Neural cell (in vitro differentiated cells): ENCODE results near the gene SLC15A5.

ENCODE experiments used
- EP300 ChIP-seq: fragments of 450-650 bp; conservative IDR thresholded peaks from 2 replicates; pipeline ENCODE4 v1.6.1; 2014; ENCODE audit warnings: antibody characterized with exemption, mild to moderate bottlenecking, moderate library complexity; ENCODE audit not compliant: poor library complexity, severe bottlenecking
- TAF1 ChIP-seq: IDR thresholded peaks from 2 replicates; pipeline ENCODE4 v1.6.1; 2012; ENCODE audit warnings: low read depth
- TF ChIP-seq, protein P1 (sequence below): fragments of 450-650 bp; IDR thresholded peaks from 2 replicates; pipeline ENCODE4 v1.5.1; 2014; ENCODE audit warnings: antibody characterized with exemption, mild to moderate bottlenecking, moderate library complexity; ENCODE audit not compliant: poor library complexity, severe bottlenecking

DNA sequence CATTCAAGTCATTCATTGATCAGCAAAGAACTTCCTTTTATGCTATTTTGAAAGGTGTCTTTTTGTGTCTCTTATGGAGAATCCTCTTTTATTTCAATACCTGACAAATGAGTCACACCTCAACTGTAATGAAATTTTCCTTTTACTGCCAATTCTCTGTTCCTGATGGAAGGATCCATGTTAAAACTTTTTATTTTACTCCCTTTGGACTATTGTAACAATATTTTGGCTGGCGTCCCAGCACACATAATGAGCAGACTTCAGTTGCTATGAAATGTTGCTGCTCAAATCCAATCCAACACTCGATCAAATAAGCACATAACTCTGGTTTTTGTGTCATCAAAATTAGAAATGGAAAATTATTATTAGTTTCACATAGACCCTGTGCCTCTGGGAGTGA lies 21.9 kb upstream of the SLC15A5 start:
- TF ChIP-seq EP300 (no peak), TAF1 (no peak)
- TF ChIP-seq, protein P1, sequence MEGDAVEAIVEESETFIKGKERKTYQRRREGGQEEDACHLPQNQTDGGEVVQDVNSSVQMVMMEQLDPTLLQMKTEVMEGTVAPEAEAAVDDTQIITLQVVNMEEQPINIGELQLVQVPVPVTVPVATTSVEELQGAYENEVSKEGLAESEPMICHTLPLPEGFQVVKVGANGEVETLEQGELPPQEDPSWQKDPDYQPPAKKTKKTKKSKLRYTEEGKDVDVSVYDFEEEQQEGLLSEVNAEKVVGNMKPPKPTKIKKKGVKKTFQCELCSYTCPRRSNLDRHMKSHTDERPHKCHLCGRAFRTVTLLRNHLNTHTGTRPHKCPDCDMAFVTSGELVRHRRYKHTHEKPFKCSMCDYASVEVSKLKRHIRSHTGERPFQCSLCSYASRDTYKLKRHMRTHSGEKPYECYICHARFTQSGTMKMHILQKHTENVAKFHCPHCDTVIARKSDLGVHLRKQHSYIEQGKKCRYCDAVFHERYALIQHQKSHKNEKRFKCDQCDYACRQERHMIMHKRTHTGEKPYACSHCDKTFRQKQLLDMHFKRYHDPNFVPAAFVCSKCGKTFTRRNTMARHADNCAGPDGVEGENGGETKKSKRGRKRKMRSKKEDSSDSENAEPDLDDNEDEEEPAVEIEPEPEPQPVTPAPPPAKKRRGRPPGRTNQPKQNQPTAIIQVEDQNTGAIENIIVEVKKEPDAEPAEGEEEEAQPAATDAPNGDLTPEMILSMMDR: no peak
